Measurements from ENCODE around the gene PDZRN3. TPM values are rescaled to one million over a fixed set of nuclear protein-coding genes. Genes with fewer than 3 reads are reported as not detected.
A peak's percentile ranks its signal among the peaks of the same experiment; 100 is the strongest.

Gene PDZRN3
- total and polyA plus RNA-seq, 7 donors = 2.5 to 39.3 (median 16.0) TPM

DNA sequence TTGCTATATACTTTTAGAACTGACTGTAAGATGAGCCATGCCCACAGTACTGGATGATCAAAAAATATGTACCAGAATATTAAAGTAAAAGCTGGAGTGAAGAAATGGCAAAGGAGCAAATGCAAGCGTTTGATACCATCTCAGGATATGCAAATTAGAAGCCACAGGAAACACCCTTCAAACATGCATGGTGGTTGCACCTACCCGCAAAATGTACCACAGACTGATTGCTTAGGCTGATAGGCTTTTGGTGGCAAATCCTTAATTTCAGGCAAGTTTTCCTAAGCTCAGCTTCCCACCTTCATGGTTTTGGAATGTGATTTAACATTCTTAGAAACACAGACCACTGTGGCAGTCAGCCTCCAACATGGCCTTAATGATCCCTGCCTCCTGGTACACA lies 149.0 kb downstream of the PDZRN3 start:
- WGBS, 3 donors = 84 to 91% (median 90%) methylated on average over 2 of the region's 2 CpGs
- intact Hi-C loops (cut with DNase I) = no loop called here

DNA sequence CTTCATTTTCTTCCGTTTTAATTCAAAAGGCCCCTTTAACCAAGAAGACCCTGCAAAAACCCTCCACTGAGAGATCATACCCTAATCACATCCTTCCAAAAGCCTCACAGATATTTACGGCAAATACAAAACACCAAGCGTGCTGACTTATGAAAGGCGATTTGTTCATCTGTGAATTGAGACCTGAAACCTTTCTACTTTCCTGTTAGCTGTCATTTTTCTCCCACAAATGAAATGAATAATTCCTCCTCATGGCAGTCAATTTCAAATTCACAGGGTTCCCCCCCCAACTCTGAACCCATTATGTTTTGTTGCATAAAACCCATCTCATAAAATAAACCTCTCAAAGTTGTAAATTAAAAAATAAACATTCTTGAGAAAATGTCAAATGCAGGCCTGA lies 149.6 kb downstream of the PDZRN3 start:
- TF ChIP-seq, protein P1, sequence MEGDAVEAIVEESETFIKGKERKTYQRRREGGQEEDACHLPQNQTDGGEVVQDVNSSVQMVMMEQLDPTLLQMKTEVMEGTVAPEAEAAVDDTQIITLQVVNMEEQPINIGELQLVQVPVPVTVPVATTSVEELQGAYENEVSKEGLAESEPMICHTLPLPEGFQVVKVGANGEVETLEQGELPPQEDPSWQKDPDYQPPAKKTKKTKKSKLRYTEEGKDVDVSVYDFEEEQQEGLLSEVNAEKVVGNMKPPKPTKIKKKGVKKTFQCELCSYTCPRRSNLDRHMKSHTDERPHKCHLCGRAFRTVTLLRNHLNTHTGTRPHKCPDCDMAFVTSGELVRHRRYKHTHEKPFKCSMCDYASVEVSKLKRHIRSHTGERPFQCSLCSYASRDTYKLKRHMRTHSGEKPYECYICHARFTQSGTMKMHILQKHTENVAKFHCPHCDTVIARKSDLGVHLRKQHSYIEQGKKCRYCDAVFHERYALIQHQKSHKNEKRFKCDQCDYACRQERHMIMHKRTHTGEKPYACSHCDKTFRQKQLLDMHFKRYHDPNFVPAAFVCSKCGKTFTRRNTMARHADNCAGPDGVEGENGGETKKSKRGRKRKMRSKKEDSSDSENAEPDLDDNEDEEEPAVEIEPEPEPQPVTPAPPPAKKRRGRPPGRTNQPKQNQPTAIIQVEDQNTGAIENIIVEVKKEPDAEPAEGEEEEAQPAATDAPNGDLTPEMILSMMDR (IDR thresholded peaks at IDR 0.05) = no peak
- Histone ChIP-seq H3K4me3 (no peak overlapping the region), H3K27me3 (ENCODE audit: insufficient read depth in 3 of 3, low read length in 2 of 3) (no peaks in the 10 kb centered on the region), H3K4me1 (peaks cover 15% of the 10 kb centered on the region), H3K36me3 (ENCODE audit: insufficient read depth in 1 of 2, low read depth in 1 of 2) (no peaks in the 10 kb centered on the region), H3K9me3 (no peaks in the 10 kb centered on the region), H3K27ac (no peak overlapping the region)
- ATAC-seq (no peak), DNase-seq (no peak)
- WGBS, 3 donors = 93 to 96% (median 96%) methylated on average over 4 of the region's 4 CpGs
- intact Hi-C loops (cut with DNase I) = no loop called here

More for the DNA sequence above, 149.0 kb downstream of the PDZRN3 start:
- H3K27ac ChIP-seq = no peak overlapping the region
- no peak overlapping the region for H3K4me3 ChIP-seq
- H3K9me3 ChIP-seq = no peaks in the 10 kb centered on the region
- H3K27me3 ChIP-seq (ENCODE audit: insufficient read depth in 3 of 3, low read length in 2 of 3) = no peaks in the 10 kb centered on the region
- no peaks in the 10 kb centered on the region for H3K36me3 ChIP-seq (ENCODE audit: insufficient read depth in 1 of 2, low read depth in 1 of 2)
- no peak for ATAC-seq
- no peak for DNase-seq
- TF ChIP-seq, protein P1 (IDR thresholded peaks at IDR 0.05) = no peak
- H3K4me1 ChIP-seq = peaks cover 15% of the 10 kb centered on the region

DNA sequence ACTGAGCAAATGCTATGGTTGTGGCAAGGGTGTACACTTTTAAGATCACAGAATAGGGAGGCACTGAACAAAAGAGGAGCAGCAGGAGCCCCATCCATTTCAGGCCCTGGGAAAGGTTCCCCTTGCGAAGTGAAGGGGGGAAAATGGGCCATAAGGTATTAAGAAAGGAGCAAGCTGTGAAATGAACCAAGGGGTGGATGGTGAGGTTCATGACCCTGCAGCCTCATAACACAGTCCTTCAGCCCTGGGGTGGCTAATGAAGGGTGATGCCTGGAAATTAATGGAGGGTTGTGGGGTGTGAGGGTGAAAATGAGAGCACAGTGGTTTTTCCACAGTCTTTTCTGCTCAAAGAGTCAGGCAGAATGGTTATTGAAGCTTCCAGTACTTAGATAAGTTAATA lies 150.1 kb downstream of the PDZRN3 start:
- TF ChIP-seq, protein P1 (IDR thresholded peaks at IDR 0.05) = no peak
- H3K4me3 ChIP-seq = no peak overlapping the region
- ATAC-seq (no peak), DNase-seq (no peak)
- no peak overlapping the region for H3K27ac ChIP-seq
- no peaks in the 10 kb centered on the region for H3K36me3 ChIP-seq (ENCODE audit: insufficient read depth in 1 of 2, low read depth in 1 of 2)
- intact Hi-C loops (cut with DNase I) = no loop called here
- no peaks in the 10 kb centered on the region for H3K27me3 ChIP-seq (ENCODE audit: insufficient read depth in 3 of 3, low read length in 2 of 3)
- 86 to 100% (median 100%) methylated on average over 1 of the region's 1 CpG for whole genome bisulfite sequencing, 3 donors
- no peaks in the 10 kb centered on the region for H3K9me3 ChIP-seq
- peaks cover 15% of the 10 kb centered on the region for H3K4me1 ChIP-seq

DNA sequence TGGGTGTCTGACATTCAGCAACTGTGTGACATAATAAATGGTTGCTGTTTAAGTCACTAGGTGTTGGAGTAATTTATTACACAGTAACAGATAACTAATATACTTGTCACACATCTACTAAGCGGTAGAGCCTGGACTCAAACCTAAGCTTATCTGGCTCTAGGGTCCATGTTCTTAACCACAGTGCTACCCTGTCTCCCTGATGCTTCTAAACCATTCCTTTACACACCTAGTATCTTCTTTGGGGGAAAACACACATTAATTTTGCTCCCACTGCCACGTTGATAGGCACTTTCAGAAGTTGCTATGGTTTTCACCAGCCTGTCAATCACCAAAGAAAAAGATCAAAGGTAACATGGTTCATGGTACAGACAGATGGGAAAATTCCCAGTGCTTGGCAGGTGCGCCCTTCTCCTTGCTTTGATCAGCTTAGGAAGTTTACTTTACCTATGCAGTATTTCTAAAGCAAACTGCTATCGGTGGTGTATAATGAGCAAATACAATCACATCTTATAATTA lies 150.8 kb downstream of the PDZRN3 start:
- no peak for DNase-seq
- no peaks in the 10 kb centered on the region for H3K27me3 ChIP-seq (ENCODE audit: insufficient read depth in 3 of 3, low read length in 2 of 3)
- WGBS, 3 donors = 63 to 78% (median 78%) methylated on average over 4 of the region's 4 CpGs
- peaks cover 15% of the 10 kb centered on the region for H3K4me1 ChIP-seq
- ATAC-seq = peak in 1 of 4 donors; percentile 8
- TF ChIP-seq, protein P1 (IDR thresholded peaks at IDR 0.05) = no peak
- no peak overlapping the region for H3K4me3 ChIP-seq
- intact Hi-C loops (cut with DNase I) = no loop called here
- no peak overlapping the region for H3K27ac ChIP-seq
- no peaks in the 10 kb centered on the region for H3K9me3 ChIP-seq
- no peaks in the 10 kb centered on the region for H3K36me3 ChIP-seq (ENCODE audit: insufficient read depth in 1 of 2, low read depth in 1 of 2)

Measured in psoas muscle (tissue), 8 donors.